ENCODE results near the gene PHYHD1.

- TF ChIP-seq, protein P1, sequence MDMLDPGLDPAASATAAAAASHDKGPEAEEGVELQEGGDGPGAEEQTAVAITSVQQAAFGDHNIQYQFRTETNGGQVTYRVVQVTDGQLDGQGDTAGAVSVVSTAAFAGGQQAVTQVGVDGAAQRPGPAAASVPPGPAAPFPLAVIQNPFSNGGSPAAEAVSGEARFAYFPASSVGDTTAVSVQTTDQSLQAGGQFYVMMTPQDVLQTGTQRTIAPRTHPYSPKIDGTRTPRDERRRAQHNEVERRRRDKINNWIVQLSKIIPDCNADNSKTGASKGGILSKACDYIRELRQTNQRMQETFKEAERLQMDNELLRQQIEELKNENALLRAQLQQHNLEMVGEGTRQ (IDR thresholded peaks at IDR 0.05), result no peak
- TF ChIP-seq RCOR1 (IDR thresholded peaks at IDR 0.05; ENCODE audit: low read depth, low read length), result no peak
- TF ChIP-seq CEBPB (IDR thresholded peaks at IDR 0.05), result peak; percentile 72 to 93; a peak in 3 of 4 replicates
- TF ChIP-seq, protein P2, sequence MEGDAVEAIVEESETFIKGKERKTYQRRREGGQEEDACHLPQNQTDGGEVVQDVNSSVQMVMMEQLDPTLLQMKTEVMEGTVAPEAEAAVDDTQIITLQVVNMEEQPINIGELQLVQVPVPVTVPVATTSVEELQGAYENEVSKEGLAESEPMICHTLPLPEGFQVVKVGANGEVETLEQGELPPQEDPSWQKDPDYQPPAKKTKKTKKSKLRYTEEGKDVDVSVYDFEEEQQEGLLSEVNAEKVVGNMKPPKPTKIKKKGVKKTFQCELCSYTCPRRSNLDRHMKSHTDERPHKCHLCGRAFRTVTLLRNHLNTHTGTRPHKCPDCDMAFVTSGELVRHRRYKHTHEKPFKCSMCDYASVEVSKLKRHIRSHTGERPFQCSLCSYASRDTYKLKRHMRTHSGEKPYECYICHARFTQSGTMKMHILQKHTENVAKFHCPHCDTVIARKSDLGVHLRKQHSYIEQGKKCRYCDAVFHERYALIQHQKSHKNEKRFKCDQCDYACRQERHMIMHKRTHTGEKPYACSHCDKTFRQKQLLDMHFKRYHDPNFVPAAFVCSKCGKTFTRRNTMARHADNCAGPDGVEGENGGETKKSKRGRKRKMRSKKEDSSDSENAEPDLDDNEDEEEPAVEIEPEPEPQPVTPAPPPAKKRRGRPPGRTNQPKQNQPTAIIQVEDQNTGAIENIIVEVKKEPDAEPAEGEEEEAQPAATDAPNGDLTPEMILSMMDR (IDR thresholded peaks at IDR 0.05), result no peak
- no peak for TF ChIP-seq EP300 (IDR thresholded peaks at IDR 0.05)
- no peak for TF ChIP-seq RAD21 (conservative IDR thresholded peaks at IDR 0.05 in 1 of 2, IDR thresholded peaks at IDR 0.05 in 1 of 2)
- no peak for TF ChIP-seq RARB (CRISPR knock-in tag; IDR thresholded peaks at IDR 0.05)
- no peak for TF ChIP-seq KDM1A (IDR thresholded peaks at IDR 0.05; ENCODE audit: low read depth)
- TF ChIP-seq MAFK (IDR thresholded peaks at IDR 0.05; ENCODE audit: partially characterized antibody), result no peak
- TF ChIP-seq POLR2A (IDR thresholded peaks at IDR 0.05; ENCODE audit: low read length), result no peak
- no peak for TF ChIP-seq SMC3 (IDR thresholded peaks at IDR 0.05)
These were observed 2.7 kb downstream of the PHYHD1 start for GRCh38 chr9:128923493-128923883.

Measured in A549 (cell line).